ENCODE measurements around the gene DPYSL5.

The DPYSL5 gene

DNA sequence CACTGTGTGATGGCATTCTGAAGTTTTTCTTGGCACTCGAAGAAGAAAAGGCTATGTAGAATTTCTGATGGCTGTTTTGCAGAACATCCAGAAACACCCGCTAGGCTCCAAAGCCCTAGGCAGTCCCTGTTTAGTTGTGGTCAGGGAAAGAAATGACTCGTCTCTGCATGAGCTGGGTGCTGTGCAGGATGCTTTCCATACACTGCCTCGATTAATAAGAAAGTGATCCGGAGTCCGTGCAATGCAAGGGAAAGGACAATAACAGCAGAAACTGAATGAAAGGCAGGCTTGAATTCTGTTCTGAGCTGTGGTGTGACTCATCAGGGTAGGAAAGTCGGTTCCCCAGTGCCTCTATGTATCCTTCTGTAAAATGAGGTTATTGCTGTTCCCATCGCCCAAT is 141.2 kb downstream of the DPYSL5 start:
- DNase-seq (ENCODE audit: extremely low spot score), result no peak
- POLR2A ChIA-PET, result no interaction called here

DNA sequence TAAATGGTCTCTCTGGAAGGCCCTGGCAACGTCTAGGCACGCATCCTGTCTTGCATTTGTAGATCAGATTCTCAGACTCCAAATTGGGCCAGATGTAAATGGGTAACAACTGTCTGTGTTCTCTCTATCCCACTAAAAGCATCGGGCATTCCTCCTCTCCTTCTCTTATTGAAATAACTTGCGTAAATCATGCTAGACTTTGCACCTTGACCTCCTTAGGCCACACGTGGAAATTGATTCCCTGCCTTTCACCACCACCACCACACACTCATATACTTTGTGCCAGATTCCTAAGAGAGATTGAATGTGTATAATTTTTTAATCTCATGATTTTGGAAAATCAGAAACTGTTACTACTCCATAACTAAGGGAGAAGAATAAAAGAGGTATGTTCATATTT is 143.8 kb downstream of the DPYSL5 start:
- no peak for DNase-seq (ENCODE audit: extremely low spot score)
- no peak for TF ChIP-seq SUZ12 (IDR thresholded peaks at IDR 0.05)
- TF ChIP-seq BHLHE40 (IDR thresholded peaks at IDR 0.05; ENCODE audit: borderline replicate concordance), result no peak
- TF ChIP-seq, protein P1, sequence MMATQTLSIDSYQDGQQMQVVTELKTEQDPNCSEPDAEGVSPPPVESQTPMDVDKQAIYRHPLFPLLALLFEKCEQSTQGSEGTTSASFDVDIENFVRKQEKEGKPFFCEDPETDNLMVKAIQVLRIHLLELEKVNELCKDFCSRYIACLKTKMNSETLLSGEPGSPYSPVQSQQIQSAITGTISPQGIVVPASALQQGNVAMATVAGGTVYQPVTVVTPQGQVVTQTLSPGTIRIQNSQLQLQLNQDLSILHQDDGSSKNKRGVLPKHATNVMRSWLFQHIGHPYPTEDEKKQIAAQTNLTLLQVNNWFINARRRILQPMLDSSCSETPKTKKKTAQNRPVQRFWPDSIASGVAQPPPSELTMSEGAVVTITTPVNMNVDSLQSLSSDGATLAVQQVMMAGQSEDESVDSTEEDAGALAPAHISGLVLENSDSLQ (IDR thresholded peaks at IDR 0.05), result no peak
- no peak for TF ChIP-seq SP1 (IDR thresholded peaks at IDR 0.05)
- TF ChIP-seq FOXM1 (IDR thresholded peaks at IDR 0.05; ENCODE audit: borderline replicate concordance), result no peak
- TF ChIP-seq FOXA1 (IDR thresholded peaks at IDR 0.05), result no peak
- TF ChIP-seq L3MBTL2 (conservative IDR thresholded peaks at IDR 0.05), result no peak
- TF ChIP-seq LEF1 (IDR thresholded peaks at IDR 0.05; ENCODE audit: borderline replicate concordance), result no peak
- no peak for TF ChIP-seq HDGF (IDR thresholded peaks at IDR 0.05; ENCODE audit: borderline replicate concordance)
- TF ChIP-seq FOXK2 (IDR thresholded peaks at IDR 0.05), result no peak
- no peak for TF ChIP-seq TARDBP (IDR thresholded peaks at IDR 0.05)
- TF ChIP-seq NFRKB (IDR thresholded peaks at IDR 0.05), result no peak
- no peak for TF ChIP-seq ARNT (IDR thresholded peaks at IDR 0.05)
- TF ChIP-seq ZNF384 (IDR thresholded peaks at IDR 0.05), result no peak
- TF ChIP-seq ELF4 (IDR thresholded peaks at IDR 0.05), result no peak
- TF ChIP-seq CTBP1 (IDR thresholded peaks at IDR 0.05; ENCODE audit: borderline replicate concordance), result no peak
- CTCF ChIA-PET, result no interaction called here
- POLR2A ChIA-PET, result no interaction called here

More for the DNA sequence above, 141.2 kb downstream of the DPYSL5 start:
- TF ChIP-seq TARDBP (IDR thresholded peaks at IDR 0.05) (no peak), BHLHE40 (IDR thresholded peaks at IDR 0.05; ENCODE audit: borderline replicate concordance) (no peak), NFRKB (IDR thresholded peaks at IDR 0.05) (no peak), ELF4 (IDR thresholded peaks at IDR 0.05) (no peak), FOXK2 (IDR thresholded peaks at IDR 0.05) (no peak), FOXM1 (IDR thresholded peaks at IDR 0.05; ENCODE audit: borderline replicate concordance) (no peak)
- TF ChIP-seq, protein P1 (IDR thresholded peaks at IDR 0.05), result no peak
- CTCF ChIA-PET, result interaction anchor here (0.6 to 1.4 kb wide), 2 partner anchors 21 to 28 kb away, joined by 5 read pairs; no protein-coding TSS in a partner anchor

DNA sequence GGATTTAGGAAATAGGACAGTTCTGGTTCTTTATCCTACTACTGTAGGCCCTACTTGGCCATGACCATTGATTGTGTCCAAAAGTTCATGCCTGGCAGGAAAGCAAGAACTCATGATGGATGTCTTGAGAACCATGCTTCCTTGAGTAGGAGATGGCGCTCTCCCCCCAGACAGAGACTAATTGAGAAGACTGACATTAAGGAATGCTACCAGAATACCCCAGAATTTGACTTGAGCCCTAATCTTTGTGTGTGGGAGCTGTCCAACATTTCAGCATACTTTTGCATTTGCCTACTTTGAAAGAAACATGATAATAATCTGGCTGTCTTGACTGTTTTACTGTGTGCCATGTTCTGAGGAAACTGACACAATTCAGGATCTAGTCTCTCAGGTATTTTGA is 145.8 kb downstream of the DPYSL5 start:
- POLR2A ChIA-PET, result no interaction called here
- no peak for DNase-seq (ENCODE audit: extremely low spot score)
- CTCF ChIA-PET, result interaction anchor here (0.6 to 1.3 kb wide), 3 partner anchors 23 to 110 kb away, joined by 3 to 4 read pairs (median 4); no protein-coding TSS in a partner anchor
- TF ChIP-seq BHLHE40 (IDR thresholded peaks at IDR 0.05; ENCODE audit: borderline replicate concordance) (no peak), SP1 (IDR thresholded peaks at IDR 0.05) (no peak)

DNA sequence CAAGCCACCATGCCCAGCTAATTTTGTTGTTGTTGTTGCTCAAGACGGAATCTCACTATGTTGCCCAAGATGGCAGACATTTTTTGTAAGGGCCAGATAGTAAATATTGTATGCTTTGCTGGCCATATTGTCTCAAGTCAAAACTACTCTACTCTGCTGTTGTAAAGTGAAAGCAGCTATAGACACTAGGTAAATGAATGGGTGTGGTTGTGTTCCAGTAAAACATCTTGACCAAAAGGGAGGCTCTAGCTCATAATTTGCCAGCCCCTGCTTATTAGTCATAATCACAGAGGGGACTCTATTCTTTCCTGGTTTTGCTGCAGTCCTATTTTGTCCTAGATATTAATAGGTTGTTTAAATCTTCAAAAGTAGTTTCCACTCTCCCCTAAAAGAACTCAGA is 147.1 kb downstream of the DPYSL5 start:
- ChIA-PET POLR2A (interaction anchor here (0.6 kb wide), 1 partner anchor 27 kb away, joined by 4 read pairs; no protein-coding TSS in a partner anchor), CTCF (interaction anchor here (1.3 to 1.4 kb wide), 2 partner anchors 22 to 33 kb away, joined by 4 to 7 read pairs; no protein-coding TSS in a partner anchor)
- DNase-seq (ENCODE audit: extremely low spot score), result no peak
- TF ChIP-seq NFRKB (IDR thresholded peaks at IDR 0.05) (no peak), FOXM1 (IDR thresholded peaks at IDR 0.05; ENCODE audit: borderline replicate concordance) (no peak), ELF4 (IDR thresholded peaks at IDR 0.05) (no peak), ARNT (IDR thresholded peaks at IDR 0.05) (no peak), L3MBTL2 (conservative IDR thresholded peaks at IDR 0.05) (no peak), CTBP1 (IDR thresholded peaks at IDR 0.05; ENCODE audit: borderline replicate concordance) (no peak), BHLHE40 (IDR thresholded peaks at IDR 0.05; ENCODE audit: borderline replicate concordance) (no peak), HDGF (IDR thresholded peaks at IDR 0.05; ENCODE audit: borderline replicate concordance) (no peak), SUZ12 (IDR thresholded peaks at IDR 0.05) (no peak), TARDBP (IDR thresholded peaks at IDR 0.05) (no peak)
- TF ChIP-seq, protein P1 (IDR thresholded peaks at IDR 0.05), result no peak

DNA sequence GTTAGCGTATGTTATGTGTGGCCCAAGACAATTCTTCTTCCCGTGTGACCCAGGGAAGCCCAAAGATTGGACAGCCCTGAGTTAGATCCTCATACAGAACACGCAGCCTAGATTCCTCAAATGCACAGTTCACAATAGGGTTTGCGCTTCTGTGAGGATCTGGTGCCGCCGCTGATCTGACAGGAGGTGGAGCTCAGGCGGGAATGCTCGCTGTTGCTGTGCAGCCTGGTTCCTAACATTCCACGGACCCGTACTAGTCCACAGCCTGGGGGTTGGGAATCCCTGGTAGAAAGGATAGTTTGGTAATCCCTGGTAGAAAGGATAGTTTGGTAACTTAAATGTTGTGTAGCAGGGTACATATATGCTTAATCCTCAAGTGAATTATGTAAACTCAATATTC is 149.5 kb downstream of the DPYSL5 start:
- POLR2A ChIA-PET, result no interaction called here
- CTCF ChIA-PET, result no interaction called here
- no peak for DNase-seq (ENCODE audit: extremely low spot score)
- TF ChIP-seq HDGF (IDR thresholded peaks at IDR 0.05; ENCODE audit: borderline replicate concordance) (no peak), ZNF384 (IDR thresholded peaks at IDR 0.05) (no peak), L3MBTL2 (conservative IDR thresholded peaks at IDR 0.05) (no peak), FOXM1 (IDR thresholded peaks at IDR 0.05; ENCODE audit: borderline replicate concordance) (no peak), LEF1 (IDR thresholded peaks at IDR 0.05; ENCODE audit: borderline replicate concordance) (no peak), ELF4 (IDR thresholded peaks at IDR 0.05) (no peak), CTBP1 (IDR thresholded peaks at IDR 0.05; ENCODE audit: borderline replicate concordance) (no peak), FOXA1 (IDR thresholded peaks at IDR 0.05) (no peak), SP1 (IDR thresholded peaks at IDR 0.05) (no peak)

DNA sequence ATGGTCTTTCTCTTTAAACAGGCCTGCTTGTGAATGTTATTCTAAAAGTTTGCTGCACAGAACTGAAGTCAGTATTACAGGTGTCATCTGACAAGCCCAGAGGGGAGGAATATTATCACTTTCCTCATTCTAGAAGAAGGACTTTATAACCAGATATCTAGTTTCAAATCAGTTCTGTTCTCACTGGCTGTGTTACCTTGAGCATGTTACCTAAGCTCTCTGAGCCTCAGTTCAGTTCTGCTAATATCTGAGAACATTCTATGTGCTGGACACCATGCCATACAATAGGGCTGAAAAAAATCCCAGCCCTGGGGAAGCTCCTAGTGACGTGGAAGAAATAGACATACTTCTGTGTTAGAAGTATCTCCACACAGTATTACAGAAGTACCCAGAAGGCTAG is 150.4 kb downstream of the DPYSL5 start:
- TF ChIP-seq FOXK2 (IDR thresholded peaks at IDR 0.05) (no peak), LEF1 (IDR thresholded peaks at IDR 0.05; ENCODE audit: borderline replicate concordance) (no peak), CTBP1 (IDR thresholded peaks at IDR 0.05; ENCODE audit: borderline replicate concordance) (no peak), BHLHE40 (IDR thresholded peaks at IDR 0.05; ENCODE audit: borderline replicate concordance) (no peak), SP1 (IDR thresholded peaks at IDR 0.05) (no peak), TARDBP (IDR thresholded peaks at IDR 0.05) (no peak), L3MBTL2 (conservative IDR thresholded peaks at IDR 0.05) (no peak)
- no peak for DNase-seq (ENCODE audit: extremely low spot score)
- POLR2A ChIA-PET, result no interaction called here
- CTCF ChIA-PET, result no interaction called here

All from HEK293T (cell line).